PFSK-1 (cell line): ENCODE data around the gene DACT2.

Experiments
- FOXP2 ChIP-seq: optimal IDR thresholded peaks from 2 replicates; pipeline ENCODE3; 2011; ENCODE audit warnings: borderline replicate concordance, control low read depth, inconsistent platforms; ENCODE audit not compliant: insufficient read depth; ENCODE audit errors: extremely low read length, extremely low read depth
- POLR2AphosphoS5 ChIP-seq: IDR thresholded peaks from 2 replicates; pipeline ENCODE4 v1.6.1; 2012; ENCODE audit warnings: low read depth, mild to moderate bottlenecking, control low read depth, low read length, moderate library complexity
- SIN3A ChIP-seq: IDR thresholded peaks from 2 replicates; pipeline ENCODE4 v1.6.1; 2012; ENCODE audit warnings: mild to moderate bottlenecking, low read length, moderate library complexity, borderline replicate concordance; ENCODE audit not compliant: insufficient read depth
- TAF1 ChIP-seq: IDR thresholded peaks from 2 replicates; pipeline ENCODE4 v1.6.1; 2012; ENCODE audit warnings: low read length, control low read depth, borderline replicate concordance; ENCODE audit not compliant: insufficient read depth
- TF ChIP-seq, protein P1 (sequence below), 2 experiments: IDR thresholded peaks; 2 replicates each; pipeline versions ENCODE4 v1.6.1 to v1.8.0; 2011 to 2012; ENCODE audit warnings: low read depth in 2 of 2, low read length in 2 of 2, control low read depth in 1 of 2, inconsistent platforms in 1 of 2, mild to moderate bottlenecking in 1 of 2, moderate library complexity in 1 of 2; ENCODE audit not compliant: insufficient read depth in 1 of 2

DACT2 gene

GRCh38 chr6:168261234-168261633 is 58.3 kb downstream of the DACT2 start:
- no peak for TF ChIP-seq POLR2AphosphoS5
- TF ChIP-seq, protein P1, sequence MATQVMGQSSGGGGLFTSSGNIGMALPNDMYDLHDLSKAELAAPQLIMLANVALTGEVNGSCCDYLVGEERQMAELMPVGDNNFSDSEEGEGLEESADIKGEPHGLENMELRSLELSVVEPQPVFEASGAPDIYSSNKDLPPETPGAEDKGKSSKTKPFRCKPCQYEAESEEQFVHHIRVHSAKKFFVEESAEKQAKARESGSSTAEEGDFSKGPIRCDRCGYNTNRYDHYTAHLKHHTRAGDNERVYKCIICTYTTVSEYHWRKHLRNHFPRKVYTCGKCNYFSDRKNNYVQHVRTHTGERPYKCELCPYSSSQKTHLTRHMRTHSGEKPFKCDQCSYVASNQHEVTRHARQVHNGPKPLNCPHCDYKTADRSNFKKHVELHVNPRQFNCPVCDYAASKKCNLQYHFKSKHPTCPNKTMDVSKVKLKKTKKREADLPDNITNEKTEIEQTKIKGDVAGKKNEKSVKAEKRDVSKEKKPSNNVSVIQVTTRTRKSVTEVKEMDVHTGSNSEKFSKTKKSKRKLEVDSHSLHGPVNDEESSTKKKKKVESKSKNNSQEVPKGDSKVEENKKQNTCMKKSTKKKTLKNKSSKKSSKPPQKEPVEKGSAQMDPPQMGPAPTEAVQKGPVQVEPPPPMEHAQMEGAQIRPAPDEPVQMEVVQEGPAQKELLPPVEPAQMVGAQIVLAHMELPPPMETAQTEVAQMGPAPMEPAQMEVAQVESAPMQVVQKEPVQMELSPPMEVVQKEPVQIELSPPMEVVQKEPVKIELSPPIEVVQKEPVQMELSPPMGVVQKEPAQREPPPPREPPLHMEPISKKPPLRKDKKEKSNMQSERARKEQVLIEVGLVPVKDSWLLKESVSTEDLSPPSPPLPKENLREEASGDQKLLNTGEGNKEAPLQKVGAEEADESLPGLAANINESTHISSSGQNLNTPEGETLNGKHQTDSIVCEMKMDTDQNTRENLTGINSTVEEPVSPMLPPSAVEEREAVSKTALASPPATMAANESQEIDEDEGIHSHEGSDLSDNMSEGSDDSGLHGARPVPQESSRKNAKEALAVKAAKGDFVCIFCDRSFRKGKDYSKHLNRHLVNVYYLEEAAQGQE (IDR thresholded peaks at IDR 0.05; ENCODE audit: insufficient read depth in 1 of 2, low read depth in 2 of 2, low read length in 2 of 2): no peak
- no peak for TF ChIP-seq TAF1
- no peak for TF ChIP-seq FOXP2
- TF ChIP-seq SIN3A: no peak

DNA sequence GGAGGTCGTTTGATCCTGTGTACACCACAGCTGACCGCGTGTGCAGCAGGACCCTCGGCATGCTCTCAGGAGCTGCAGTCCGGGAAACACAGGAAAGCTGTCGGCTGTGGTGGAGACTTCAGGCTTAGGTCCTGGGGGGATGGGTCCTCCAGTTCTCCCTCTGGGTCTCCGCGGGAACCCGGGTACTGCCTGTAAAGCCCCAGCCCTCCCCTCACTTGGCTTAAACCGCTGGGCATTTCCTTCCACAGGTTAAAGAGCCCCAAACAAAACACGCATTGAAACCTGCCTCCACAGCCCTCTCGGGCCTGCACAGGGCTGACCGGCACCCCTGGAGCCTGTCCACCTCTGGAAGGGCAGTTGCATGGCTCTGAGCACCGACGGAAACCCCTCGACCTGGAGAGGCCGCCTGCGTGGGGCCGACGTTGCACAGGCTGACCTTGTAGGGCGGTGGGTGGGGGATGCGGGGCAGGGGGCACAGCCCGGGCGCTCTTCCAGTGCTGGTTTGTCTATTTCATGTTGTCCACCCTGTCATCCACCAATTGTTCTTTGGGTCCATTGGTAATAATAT is 59.1 kb downstream of the DACT2 start:
- TF ChIP-seq POLR2AphosphoS5 (no peak), TAF1 (no peak), SIN3A (no peak), FOXP2 (no peak)
- TF ChIP-seq, protein P1 (IDR thresholded peaks at IDR 0.05; ENCODE audit: insufficient read depth in 1 of 2, low read depth in 2 of 2, low read length in 2 of 2): no peak

DNA sequence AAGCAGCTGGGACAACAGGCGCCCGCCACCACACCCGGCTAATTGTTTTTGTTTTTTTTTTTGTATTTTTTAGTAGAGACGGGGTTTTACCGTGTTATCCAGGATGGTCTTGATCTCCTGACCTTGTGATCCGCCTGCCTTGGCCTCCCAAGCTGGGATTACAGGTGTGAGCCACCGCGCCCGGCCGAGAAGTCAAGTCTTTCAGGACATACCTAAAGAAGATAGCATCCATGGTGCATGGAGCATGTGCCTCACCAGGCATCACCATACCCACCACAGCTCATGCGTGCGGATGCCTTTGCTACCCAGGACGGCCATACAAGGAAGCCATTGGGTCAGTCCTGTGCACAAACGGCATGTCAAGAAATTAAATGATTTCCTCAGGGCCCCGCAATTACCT is 60.8 kb downstream of the DACT2 start:
- TF ChIP-seq POLR2AphosphoS5: no peak
- no peak for TF ChIP-seq TAF1
- no peak for TF ChIP-seq SIN3A
- no peak for TF ChIP-seq FOXP2
- TF ChIP-seq, protein P1 (IDR thresholded peaks at IDR 0.05; ENCODE audit: insufficient read depth in 1 of 2, low read depth in 2 of 2, low read length in 2 of 2): no peak

GRCh38 chr6:168256940-168257339 is 62.6 kb downstream of the DACT2 start:
- no peak for TF ChIP-seq SIN3A
- TF ChIP-seq, protein P1 (IDR thresholded peaks at IDR 0.05; ENCODE audit: insufficient read depth in 1 of 2, low read depth in 2 of 2, low read length in 2 of 2): no peak
- TF ChIP-seq TAF1: no peak
- no peak for TF ChIP-seq FOXP2
- TF ChIP-seq POLR2AphosphoS5: no peak
